ENCODE measurements around the gene PDE11A. TPM values are rescaled to one million over a fixed set of nuclear protein-coding genes. Genes with fewer than 3 reads are reported as not detected.

PDE11A gene
- total and polyA plus RNA-seq, 2 of the 13 experiments (the other 11 are each of a cell fraction or from before 2014, with no cell fraction given) = 1.2 to 1.7 TPM

DNA sequence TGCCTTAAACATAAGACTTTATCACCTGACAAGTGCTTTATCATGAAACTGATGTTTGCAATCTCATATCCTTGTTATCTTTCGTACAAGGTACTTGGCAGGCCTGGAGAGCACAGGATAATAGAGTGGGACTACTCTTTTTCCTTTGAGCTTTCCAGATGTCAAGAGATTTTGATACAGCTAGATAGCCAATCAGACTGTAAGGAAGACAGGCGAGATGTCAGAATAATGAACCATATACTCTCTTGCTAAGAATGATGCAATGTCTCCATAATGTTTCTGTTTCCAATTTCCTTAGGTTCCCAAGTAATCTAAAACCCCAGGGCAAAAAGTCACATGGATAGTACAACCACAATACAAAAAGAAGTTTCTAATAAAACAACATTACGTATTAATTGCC lies 313.1 kb downstream of the PDE11A start:
- ATAC-seq (no peak), FAIRE-seq (no peak), DNase-seq (ENCODE audit: low spot score) (no peak)
- BruUV-seq (replicated peaks) = no TSS peak
- ChIA-PET CTCF (ENCODE audit: low intra/inter-chr PET ratio, low total read pairs) (no interaction called here), POLR2A (no interaction called here)
- Histone ChIP-seq H3K4me1 (ENCODE audit: insufficient read depth, low read length) (peaks cover 5% of the 10 kb centered on the region; the same call in 1 of the 2 replicates), H3K27me3 (ENCODE audit: control insufficient read depth in 1 of 2, insufficient read depth in 2 of 2, low read length in 2 of 2) (no peaks in the 10 kb centered on the region), H4K20me1 (ENCODE audit: insufficient read depth, low read length) (no peaks in the 10 kb centered on the region), H3K27ac (ENCODE audit: extremely low read length, insufficient read depth, low read length) (no peak overlapping the region), H3K4me2 (ENCODE audit: low read depth, low read length) (no peak overlapping the region), H2AFZ (ENCODE audit: low read length) (no peak overlapping the region), H3K36me3 (replicated peaks in 1 of 2; ENCODE audit: control insufficient read depth in 1 of 2, insufficient read depth in 2 of 2, low read length in 2 of 2) (no peaks in the 10 kb centered on the region), H3K9me3 (ENCODE audit: low read length) (no peaks in the 10 kb centered on the region), H3K79me2 (ENCODE audit: insufficient read depth, low read length) (no peaks in the 10 kb centered on the region), H3K4me3 (replicated peaks in 1 of 3; ENCODE audit: insufficient read depth in 1 of 3, low read depth in 2 of 3, low read length in 3 of 3) (no peak overlapping the region), H3K9ac (ENCODE audit: insufficient read depth, low read depth, low read length) (no peak overlapping the region)
- in situ Hi-C loops (cut with HindIII; ENCODE audit: extremely low pct_ligation_motif_present, low pct_unique_long_range_greater_than_20kb) (no loop called here), intact Hi-C loops (cut with micrococcal nuclease; ENCODE audit: unreplicated experiment) (loop anchor here (10.0 kb wide), 1 partner anchor 615 kb away; no protein-coding TSS in a partner anchor)
- TF ChIP-seq ZKSCAN1 (IDR thresholded peaks at IDR 0.05; ENCODE audit: low read length) = no peak
- TF ChIP-seq ATF7 (IDR thresholded peaks at IDR 0.05) = peak; percentile 35; the same call in 1 of the 2 replicates
- no peak for TF ChIP-seq ATF7 (CRISPR knock-in tag; IDR thresholded peaks at IDR 0.05)
- TF ChIP-seq CEBPB (IDR thresholded peaks at IDR 0.05; ENCODE audit: borderline replicate concordance, low read depth, low read length) = 0 out of 2 replicates have a peak, but pooled peaks have one; percentile 30
- WGBS (ENCODE audit: low lambda C conversion rate) = 63% methylated on average over 3 of the region's 3 CpGs

- FAIRE-seq = peak; percentile 46
- no peaks in the 10 kb centered on the region for H3K36me3 ChIP-seq (replicated peaks in 1 of 2; ENCODE audit: control insufficient read depth in 1 of 2, insufficient read depth in 2 of 2, low read length in 2 of 2)
- no peak overlapping the region for H3K9ac ChIP-seq (ENCODE audit: insufficient read depth, low read depth, low read length)
- no peak overlapping the region for H3K27ac ChIP-seq (ENCODE audit: extremely low read length, insufficient read depth, low read length)
- BruUV-seq (replicated peaks) = no TSS peak
- intact Hi-C loops (cut with micrococcal nuclease; ENCODE audit: unreplicated experiment) (loop anchor here (1.0 to 10.0 kb wide), 2 partner anchors 423 to 614 kb away; no protein-coding TSS in a partner anchor), in situ Hi-C loops (cut with HindIII; ENCODE audit: extremely low pct_ligation_motif_present, low pct_unique_long_range_greater_than_20kb) (no loop called here)
- no peaks in the 10 kb centered on the region for H4K20me1 ChIP-seq (ENCODE audit: insufficient read depth, low read length)
- ChIA-PET CTCF (ENCODE audit: low intra/inter-chr PET ratio, low total read pairs) (no interaction called here), POLR2A (no interaction called here)
- DNase-seq (ENCODE audit: low spot score) = peak; percentile 16
- H2AFZ ChIP-seq (ENCODE audit: low read length) = no peak overlapping the region
- no peak for ATAC-seq
- 49% methylated on average over 11 of the region's 11 CpGs for WGBS (ENCODE audit: low lambda C conversion rate)
- H3K4me3 ChIP-seq (replicated peaks in 1 of 3; ENCODE audit: insufficient read depth in 1 of 3, low read depth in 2 of 3, low read length in 3 of 3) = no peak overlapping the region
- H3K9me3 ChIP-seq (ENCODE audit: low read length) = no peaks in the 10 kb centered on the region
- no peaks in the 10 kb centered on the region for H3K79me2 ChIP-seq (ENCODE audit: insufficient read depth, low read length)
- H3K4me2 ChIP-seq (ENCODE audit: low read depth, low read length) = no peak overlapping the region
- H3K27me3 ChIP-seq (ENCODE audit: control insufficient read depth in 1 of 2, insufficient read depth in 2 of 2, low read length in 2 of 2) = no peaks in the 10 kb centered on the region
- peaks cover 5% of the 10 kb centered on the region; the same call in 1 of the 2 replicates for H3K4me1 ChIP-seq (ENCODE audit: insufficient read depth, low read length)
- TF ChIP-seq RELA (CRISPR knock-in tag; IDR thresholded peaks at IDR 0.05) (no peak), BCL6 (CRISPR knock-in tag; IDR thresholded peaks at IDR 0.05) (peak; percentile 59), SMC3 (IDR thresholded peaks at IDR 0.05; ENCODE audit: low read length) (peak; percentile 27; the same call in 1 of the 2 replicates), IRX3 (CRISPR knock-in tag; IDR thresholded peaks at IDR 0.05; ENCODE audit: borderline replicate concordance, low read depth) (no peak), ZNF317 (CRISPR knock-in tag; IDR thresholded peaks at IDR 0.05) (no peak), ZSCAN12 (CRISPR knock-in tag; IDR thresholded peaks at IDR 0.05) (no peak)
- TF ChIP-seq, protein P1, sequence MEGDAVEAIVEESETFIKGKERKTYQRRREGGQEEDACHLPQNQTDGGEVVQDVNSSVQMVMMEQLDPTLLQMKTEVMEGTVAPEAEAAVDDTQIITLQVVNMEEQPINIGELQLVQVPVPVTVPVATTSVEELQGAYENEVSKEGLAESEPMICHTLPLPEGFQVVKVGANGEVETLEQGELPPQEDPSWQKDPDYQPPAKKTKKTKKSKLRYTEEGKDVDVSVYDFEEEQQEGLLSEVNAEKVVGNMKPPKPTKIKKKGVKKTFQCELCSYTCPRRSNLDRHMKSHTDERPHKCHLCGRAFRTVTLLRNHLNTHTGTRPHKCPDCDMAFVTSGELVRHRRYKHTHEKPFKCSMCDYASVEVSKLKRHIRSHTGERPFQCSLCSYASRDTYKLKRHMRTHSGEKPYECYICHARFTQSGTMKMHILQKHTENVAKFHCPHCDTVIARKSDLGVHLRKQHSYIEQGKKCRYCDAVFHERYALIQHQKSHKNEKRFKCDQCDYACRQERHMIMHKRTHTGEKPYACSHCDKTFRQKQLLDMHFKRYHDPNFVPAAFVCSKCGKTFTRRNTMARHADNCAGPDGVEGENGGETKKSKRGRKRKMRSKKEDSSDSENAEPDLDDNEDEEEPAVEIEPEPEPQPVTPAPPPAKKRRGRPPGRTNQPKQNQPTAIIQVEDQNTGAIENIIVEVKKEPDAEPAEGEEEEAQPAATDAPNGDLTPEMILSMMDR (CRISPR knock-in tag; IDR thresholded peaks at IDR 0.05) = peak; percentile 66
- TF ChIP-seq, protein P2, sequence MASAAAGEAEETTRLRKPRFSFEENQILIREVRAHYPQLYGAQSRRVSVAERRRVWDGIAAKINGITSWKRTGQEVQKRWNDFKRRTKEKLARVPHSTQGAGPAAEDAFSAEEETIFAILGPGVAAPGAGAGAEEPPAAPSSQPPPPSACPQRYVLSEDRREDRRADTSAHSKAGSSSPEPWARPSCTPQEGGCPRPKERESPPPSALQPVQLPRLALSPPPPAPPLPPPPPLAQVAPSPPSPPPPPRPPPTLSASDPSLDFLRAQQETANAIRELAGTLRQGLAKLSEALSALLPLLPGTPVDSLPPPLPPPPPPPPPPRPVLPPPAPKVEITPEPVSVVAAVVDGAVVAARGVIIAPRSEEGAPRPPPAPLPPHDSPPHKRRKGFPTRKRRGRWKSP (CRISPR knock-in tag; IDR thresholded peaks at IDR 0.05) = no peak
- TF ChIP-seq, protein P3, sequence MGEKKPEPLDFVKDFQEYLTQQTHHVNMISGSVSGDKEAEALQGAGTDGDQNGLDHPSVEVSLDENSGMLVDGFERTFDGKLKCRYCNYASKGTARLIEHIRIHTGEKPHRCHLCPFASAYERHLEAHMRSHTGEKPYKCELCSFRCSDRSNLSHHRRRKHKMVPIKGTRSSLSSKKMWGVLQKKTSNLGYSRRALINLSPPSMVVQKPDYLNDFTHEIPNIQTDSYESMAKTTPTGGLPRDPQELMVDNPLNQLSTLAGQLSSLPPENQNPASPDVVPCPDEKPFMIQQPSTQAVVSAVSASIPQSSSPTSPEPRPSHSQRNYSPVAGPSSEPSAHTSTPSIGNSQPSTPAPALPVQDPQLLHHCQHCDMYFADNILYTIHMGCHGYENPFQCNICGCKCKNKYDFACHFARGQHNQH (CRISPR knock-in tag; IDR thresholded peaks at IDR 0.05) = no peak
Measured at GRCh38 chr2:177758591-177759371, 313.8 kb downstream of the PDE11A start.
